K562 (cell line): ENCODE measurements around the gene CEP72. TPM values are rescaled to one million over a fixed set of nuclear protein-coding genes. Genes with fewer than 3 reads are reported as not detected.

Experiments
- ATAC-seq: fragments of 200-7000 bp; cut with Tn5 transposase; 3 replicates; pipeline ENCODE4 v1.9.1; 2020; ENCODE audit warnings: moderate library complexity
- BruUV-seq: library from RNA; stranded (reverse); fragments of 400-500 nt; replicated peaks from 2 replicates; lab custom pipeline; 2021; lab: Mats Ljungman, UMichigan
- CTCF ChIA-PET: fragments of 300-600 bp; formaldehyde crosslinking; extraction: SDS; loops from one replicate; lab custom pipeline; 2021; ENCODE audit warnings: low intra/inter-chr PET ratio; lab: Yijun Ruan, JAX
- POLR2A ChIA-PET: fragments of 300-600, 350-650 bp; sonication (Branson Sonifier 250); formaldehyde crosslinking; extraction: SDS; loops from one replicate; lab custom pipeline; 2021; ENCODE audit warnings: antibody characterized with exemption, inconsistent platforms; lab: Yijun Ruan, JAX
- DNase-seq, 4 experiments: peaks; one replicate each; pipeline versions ENCODE4 v3.0.0 to v3.0.0-alpha.2; 2011 to 2018; ENCODE audit warnings: low spot score in 3 of 4, mixed read lengths in 3 of 4; ENCODE audit errors: extremely low read depth in 1 of 4
- FAIRE-seq: peaks from 2 replicates; lab custom pipeline; 2011; peaks lifted over from hg19 to GRCh38; lab: Jason Lieb, UNC
- H2AFZ ChIP-seq: 2 replicates; pipeline ENCODE4 v1.6.0; 2011; ENCODE audit warnings: low read depth, low read length, control low read depth, inconsistent platforms
- H3K27ac ChIP-seq: fragments of 200-600 bp; 3 replicates; pipeline ENCODE4 v1.8.0; 2011; ENCODE audit warnings: low read depth, mild to moderate bottlenecking, control low read depth, inconsistent platforms, low read length, moderate library complexity, mixed read lengths; ENCODE audit errors: extremely low read depth
- H3K27me3 ChIP-seq, 2 experiments: fragments of 300-600 bp in 1 of 2; 2 replicates in 1 of 2; 3 replicates in 1 of 2; pipeline versions ENCODE4 v1.6.0 to v1.8.0; 2011; ENCODE audit warnings: inconsistent platforms in 2 of 2, low read length in 2 of 2, mild to moderate bottlenecking in 1 of 2, mixed read lengths in 1 of 2, moderate library complexity in 1 of 2; ENCODE audit not compliant: control insufficient read depth in 2 of 2, insufficient read depth in 2 of 2
- H3K36me3 ChIP-seq: fragments of 300-600 bp; 3 replicates; pipeline ENCODE4 v1.8.0; 2011; ENCODE audit warnings: mild to moderate bottlenecking, low read length, inconsistent platforms; ENCODE audit not compliant: control insufficient read depth, insufficient read depth
- H3K4me1 ChIP-seq, 2 experiments: fragments of 200-600 bp in 1 of 2; replicated peaks in 1 of 2; 2 replicates in 1 of 2; 3 replicates in 1 of 2; pipeline versions ENCODE4 v1.5.1 to v1.8.0; 2011; ENCODE audit warnings: inconsistent platforms in 2 of 2, low read length in 2 of 2, mild to moderate bottlenecking in 1 of 2, mixed read lengths in 1 of 2, moderate library complexity in 1 of 2; ENCODE audit not compliant: control insufficient read depth in 2 of 2, insufficient read depth in 2 of 2
- H3K4me2 ChIP-seq: 2 replicates; pipeline ENCODE4 v1.6.1; 2011; ENCODE audit warnings: low read length, control low read depth, inconsistent platforms, mixed read lengths; ENCODE audit not compliant: insufficient read depth
- H3K4me3 ChIP-seq: fragments of 200-600 bp; sonication (generic), shearing (Covaris generic); 2 replicates; pipeline ENCODE4 v1.5.1; 2016; ENCODE audit warnings: control low read depth, inconsistent platforms
- H3K79me2 ChIP-seq: fragments of 200-600 bp; 3 replicates; pipeline ENCODE4 v1.8.0; 2011; ENCODE audit warnings: low read length, inconsistent platforms; ENCODE audit not compliant: control insufficient read depth, insufficient read depth
- H3K9ac ChIP-seq, 2 experiments: 2 replicates each; pipeline versions ENCODE4 v1.6.0 to v1.6.1; 2011; ENCODE audit warnings: low read depth in 2 of 2, low read length in 2 of 2, control low read depth in 1 of 2, inconsistent platforms in 1 of 2, mild to moderate bottlenecking in 1 of 2, mixed read lengths in 1 of 2; ENCODE audit not compliant: insufficient read depth in 1 of 2
- H3K9me1 ChIP-seq: one replicate; pipeline ENCODE4 v1.6.0; 2011; ENCODE audit warnings: inconsistent platforms, mild to moderate bottlenecking, low read length, moderate library complexity; ENCODE audit not compliant: control insufficient read depth, insufficient read depth
- H3K9me3 ChIP-seq: replicated peaks from 2 replicates; pipeline ENCODE4 v1.5.1; 2011; ENCODE audit warnings: low read depth, low read length, inconsistent platforms; ENCODE audit not compliant: control insufficient read depth, insufficient read depth
- H4K20me1 ChIP-seq: replicated peaks from 2 replicates; pipeline ENCODE4 v1.6.1; 2011; ENCODE audit warnings: low read length, inconsistent platforms, mixed read lengths; ENCODE audit not compliant: control insufficient read depth, insufficient read depth
- LEF1 ChIP-seq: fragments of 450-650 bp; IDR thresholded peaks from 2 replicates; pipeline ENCODE4 v1.6.1; 2016; ENCODE audit warnings: mild to moderate bottlenecking
- POLR3A ChIP-seq: IDR thresholded peaks from 2 replicates; pipeline ENCODE4 v1.6.1; 2011; ENCODE audit warnings: borderline replicate concordance, mild to moderate bottlenecking, moderate library complexity; ENCODE audit not compliant: insufficient read length, insufficient read depth; ENCODE audit errors: extremely low read depth
- SNRNP70 ChIP-seq: fragments of 200-400 bp; formaldehyde crosslinking; optimal IDR thresholded peaks from 2 replicates; pipeline ENCODE3; 2017; ENCODE audit warnings: low read depth, low read length
- WGBS: fragments of 100-300 bp; shearing (Covaris generic); methylation state at CpG from one replicate; pipeline ENCODE4 v1.1.6; 2016; ENCODE audit warnings: low coverage, mixed read lengths; ENCODE audit not compliant: insufficient coverage; ENCODE audit errors: missing lambda C conversion rate; 5-methylcytosine and 5-hydroxymethylcytosine counted together
- in situ Hi-C: fragments of 300-500 bp; cut with MboI; formaldehyde crosslinking; loops from 4 replicates; pipeline ENCODE4 v1.15.0; 2018; ENCODE audit warnings: inconsistent platforms, mixed read lengths
- intact Hi-C: fragments of 100-400 bp; cut with micrococcal nuclease; formaldehyde crosslinking; loops from 2 replicates; pipeline ENCODE4 v1.14.2; 2022
- polyA plus RNA-seq, 8 experiments: library from polyadenylated mRNA; depleted of rRNA in 4 of 8; stranded (reverse) in 5 of 8; unstranded in 3 of 8; fragments of >200 nt; fragmentation: Nextera tagmentation in 2 of 8; fragmentation: Illumina TruSeq in 1 of 8; extraction: Ambion mirVana in 2 of 8; extraction: Trizol in 1 of 8; gene quantifications; 2 replicates each; pipeline versions ENCODE4 v1.2.1 to v1.2.3, GENCODE V29; 2011 to 2014; ENCODE audit warnings: inconsistent platforms in 1 of 8, missing spikeins in 1 of 8
- total RNA-seq, 7 experiments: library from RNA; depleted of rRNA in 6 of 7; stranded (reverse); fragments of >200 nt in 6 of 7; fragmentation: Illumina TruSeq in 2 of 7; extraction: Trizol in 2 of 7; gene quantifications; 2 replicates each; pipeline versions ENCODE4 v1.2.1 to v1.2.3, GENCODE V29; 2011 to 2021; ENCODE audit warnings: low replicate concordance in 1 of 7
- TF ChIP-seq, protein P1 (sequence below): fragments of 250-450 bp; sonication (Bioruptor Pico); IDR thresholded peaks from 2 replicates; pipeline ENCODE4 v1.5.0; 2020; ENCODE audit warnings: mild to moderate bottlenecking, borderline replicate concordance

Gene CEP72
- total and polyA plus RNA-seq, 9 of the 15 experiments (the other 6 are each of a cell fraction or from before 2014, with no cell fraction given), result 0.89 to 38.1 (median 14.2) TPM

DNA sequence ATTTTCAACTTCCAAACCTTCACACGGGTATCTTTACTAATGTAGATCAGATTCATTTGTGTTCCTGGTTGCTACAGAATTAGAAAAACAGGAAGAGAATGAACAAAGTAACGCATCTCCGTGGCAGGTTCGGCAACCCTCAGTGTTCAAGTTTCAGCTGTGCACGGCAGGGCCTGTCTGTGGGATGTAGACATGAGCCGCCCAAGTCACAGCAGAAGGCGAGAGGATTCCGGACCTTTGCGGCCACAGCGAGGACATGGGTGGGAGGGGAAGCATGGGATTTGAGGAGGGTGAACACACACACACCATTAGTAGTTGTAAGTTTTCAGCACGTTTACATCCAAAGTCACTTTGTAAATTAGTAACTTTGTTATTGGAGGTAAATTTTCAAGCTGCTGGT, 31.7 kb upstream of the CEP72 start:
- Histone ChIP-seq H3K36me3 (no peaks in the 10 kb centered on the region), H3K9me3 (no peaks in the 10 kb centered on the region), H3K4me1 (no peaks in the 10 kb centered on the region), H3K4me3 (no peak overlapping the region), H2AFZ (no peak overlapping the region), H3K27ac (no peak overlapping the region), H3K9ac (no peak overlapping the region), H3K27me3 (peaks cover 43 to 48% of the 10 kb centered on the region in 2 experiments), H3K79me2 (no peaks in the 10 kb centered on the region), H3K9me1 (no peaks in the 10 kb centered on the region), H3K4me2 (no peak overlapping the region)
- in situ Hi-C loops, result no loop called here
- FAIRE-seq (no peak), ATAC-seq (no peak), DNase-seq (no peak)
- intact Hi-C loops, result no loop called here
- 2% methylated on average over 11 of the region's 11 CpGs for WGBS
- POLR2A ChIA-PET, result interaction anchor here (0.6 to 1.3 kb wide), 4 partner anchors 8 to 31 kb away, joined by 3 to 4 read pairs (median 4); no protein-coding TSS in a partner anchor
- no TSS peak for BruUV-seq
- CTCF ChIA-PET, result no interaction called here
- TF ChIP-seq SNRNP70, result no peak
- no peak for TF ChIP-seq POLR3A
- TF ChIP-seq, protein P1, sequence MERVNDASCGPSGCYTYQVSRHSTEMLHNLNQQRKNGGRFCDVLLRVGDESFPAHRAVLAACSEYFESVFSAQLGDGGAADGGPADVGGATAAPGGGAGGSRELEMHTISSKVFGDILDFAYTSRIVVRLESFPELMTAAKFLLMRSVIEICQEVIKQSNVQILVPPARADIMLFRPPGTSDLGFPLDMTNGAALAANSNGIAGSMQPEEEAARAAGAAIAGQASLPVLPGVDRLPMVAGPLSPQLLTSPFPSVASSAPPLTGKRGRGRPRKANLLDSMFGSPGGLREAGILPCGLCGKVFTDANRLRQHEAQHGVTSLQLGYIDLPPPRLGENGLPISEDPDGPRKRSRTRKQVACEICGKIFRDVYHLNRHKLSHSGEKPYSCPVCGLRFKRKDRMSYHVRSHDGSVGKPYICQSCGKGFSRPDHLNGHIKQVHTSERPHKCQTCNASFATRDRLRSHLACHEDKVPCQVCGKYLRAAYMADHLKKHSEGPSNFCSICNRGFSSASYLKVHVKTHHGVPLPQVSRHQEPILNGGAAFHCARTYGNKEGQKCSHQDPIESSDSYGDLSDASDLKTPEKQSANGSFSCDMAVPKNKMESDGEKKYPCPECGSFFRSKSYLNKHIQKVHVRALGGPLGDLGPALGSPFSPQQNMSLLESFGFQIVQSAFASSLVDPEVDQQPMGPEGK (CRISPR knock-in tag), result no peak
- TF ChIP-seq LEF1, result no peak
- TF ChIP-seq, all 486 proteins: peak for 0
- H4K20me1 ChIP-seq, result no peaks in the 10 kb centered on the region
